Islet of Langerhans (tissue), 1 donor: ENCODE results near the gene OR8B4.
"Not testable (repeated sequence)": the region's sequence is repeated elsewhere in the genome, so short reads cannot be mapped to it uniquely, and the experiment has no call there.

Experiments used
- FAIRE-seq: peaks from one replicate; lab custom pipeline; 2011; peaks lifted over from hg19 to GRCh38; lab: Jason Lieb, UNC

The OR8B4 gene

DNA sequence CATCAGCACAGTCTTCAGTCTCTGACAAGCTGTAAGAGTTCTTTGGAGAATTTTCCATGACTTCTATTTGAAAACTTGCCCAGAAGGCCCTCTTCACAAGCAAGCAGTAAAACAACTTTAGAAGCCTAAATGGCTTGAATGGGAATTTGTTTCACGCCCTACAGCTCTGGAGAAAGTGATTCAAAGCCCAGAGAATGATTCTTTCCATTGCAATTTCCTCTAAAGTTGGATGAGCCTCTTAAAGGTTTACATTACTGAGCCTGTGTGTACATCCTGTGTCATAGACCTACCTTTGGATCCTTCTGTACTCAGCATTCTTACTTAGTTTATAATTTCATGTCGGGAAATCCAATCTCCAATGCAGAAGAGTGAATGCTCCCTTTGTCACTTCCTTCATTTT, 19.1 kb downstream of the OR8B4 start:
- no peak for FAIRE-seq

DNA sequence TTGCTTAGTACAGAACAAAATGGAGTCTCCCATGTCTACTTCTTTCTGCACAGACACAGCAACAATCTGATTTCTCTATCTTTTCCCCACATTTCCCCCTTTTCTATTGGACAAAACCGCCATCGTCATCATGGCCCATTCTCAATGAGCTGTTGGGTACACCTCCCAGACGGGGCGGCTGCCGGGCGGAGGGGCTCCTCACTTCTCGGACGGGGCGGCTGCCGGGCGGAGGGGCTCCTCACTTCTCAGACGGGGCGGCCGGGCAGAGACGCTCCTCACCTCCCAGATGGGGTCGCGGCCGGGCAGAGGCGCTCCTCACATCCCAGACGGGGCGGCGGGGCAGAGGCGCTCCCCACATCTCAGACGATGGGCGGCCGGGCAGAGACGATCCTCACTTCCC, 21.5 kb downstream of the OR8B4 start:
- FAIRE-seq = not testable (repeated sequence)

DNA sequence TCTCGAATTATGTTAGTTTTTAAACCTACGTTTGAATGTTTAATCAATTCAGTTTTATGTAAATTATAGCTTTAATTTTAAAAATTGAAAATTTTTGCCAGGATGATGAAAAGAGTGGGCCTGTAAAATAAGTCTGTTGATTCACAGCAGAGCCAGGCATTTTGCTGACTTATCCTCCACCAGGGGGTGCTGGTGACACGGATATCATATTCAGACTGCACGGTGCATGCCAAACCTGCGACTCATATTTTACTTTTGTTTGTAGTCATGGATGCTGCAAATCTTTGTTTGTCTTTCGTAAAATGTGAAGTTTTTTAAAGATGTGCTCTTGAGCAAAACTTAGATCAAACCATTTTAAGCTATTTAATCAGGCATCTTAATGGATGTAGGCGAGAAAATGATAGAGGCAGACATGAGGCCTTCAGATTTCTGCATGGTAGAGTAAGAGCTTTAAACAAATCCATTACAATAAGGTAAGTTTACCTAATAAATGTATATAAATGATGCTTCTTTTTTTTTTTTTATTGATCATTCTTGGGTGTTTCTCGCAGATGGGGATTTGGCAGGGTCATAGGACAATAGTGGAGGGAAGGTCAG, 22.2 kb downstream of the OR8B4 start:
- FAIRE-seq = no peak

DNA sequence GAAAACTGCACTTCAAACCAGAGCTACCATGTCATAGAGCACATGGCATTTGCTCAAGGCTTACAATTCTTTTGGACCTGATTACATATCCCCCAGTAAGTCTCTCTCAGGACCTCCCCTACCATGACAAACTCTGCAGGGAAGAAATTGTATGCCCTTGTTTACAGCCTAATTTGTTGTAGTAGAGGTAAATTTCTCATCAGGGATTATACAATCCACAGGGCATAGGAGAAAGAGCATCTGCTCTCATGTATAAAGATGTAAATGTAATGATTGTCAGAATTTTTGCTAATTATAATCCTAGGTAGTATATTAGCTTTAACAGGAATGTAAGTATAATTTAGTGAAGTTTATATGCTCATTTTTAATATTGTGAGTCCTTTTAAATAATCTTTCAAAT, 25.7 kb downstream of the OR8B4 start, which contains the start of gene OR8B3:
OR8B3 (minus strand) TSS at position 101 of the 400 bp plus-strand sequence. CDS start 1,673 bp downstream, outside the sequence.
- FAIRE-seq = no peak

DNA sequence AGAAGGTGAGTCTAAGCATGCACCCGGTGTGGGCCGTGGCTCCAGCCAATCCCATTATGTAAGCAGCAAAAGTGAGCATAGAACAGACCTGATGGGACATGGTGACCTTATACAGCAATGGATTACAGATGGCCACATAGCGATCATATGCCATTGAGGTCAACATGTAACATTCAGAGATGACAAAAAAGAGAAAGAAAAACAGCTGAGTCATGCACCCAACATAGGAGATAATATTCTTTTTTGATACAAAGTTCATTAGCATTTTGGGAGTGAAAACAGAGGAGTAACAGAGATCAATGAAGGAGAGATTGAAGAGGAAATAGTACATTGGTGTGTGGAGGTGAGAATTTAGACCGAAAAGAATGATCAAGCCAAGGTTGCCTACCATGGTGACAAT, 27.8 kb downstream of the OR8B4 start:
- FAIRE-seq = not testable (repeated sequence)

DNA sequence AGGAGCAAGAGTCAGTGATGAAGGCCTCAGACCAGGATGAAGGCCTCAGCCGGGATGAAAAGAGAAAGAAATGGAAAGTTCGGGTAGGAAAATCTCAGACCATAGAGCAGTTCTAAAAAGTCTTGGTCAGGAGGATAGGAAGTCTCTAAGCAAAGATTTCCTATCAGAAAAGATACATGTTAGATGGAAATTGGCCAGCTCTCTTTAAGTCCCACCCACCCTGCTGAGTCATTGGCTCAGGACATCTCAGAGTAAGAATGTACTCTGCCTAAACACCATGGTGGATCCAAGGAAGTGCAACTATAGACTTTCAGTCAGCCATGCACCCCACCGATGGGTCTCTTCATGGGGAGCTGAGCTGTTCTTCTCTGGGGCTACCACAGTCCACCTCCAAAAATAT, 30.3 kb downstream of the OR8B4 start:
- no peak for FAIRE-seq

DNA sequence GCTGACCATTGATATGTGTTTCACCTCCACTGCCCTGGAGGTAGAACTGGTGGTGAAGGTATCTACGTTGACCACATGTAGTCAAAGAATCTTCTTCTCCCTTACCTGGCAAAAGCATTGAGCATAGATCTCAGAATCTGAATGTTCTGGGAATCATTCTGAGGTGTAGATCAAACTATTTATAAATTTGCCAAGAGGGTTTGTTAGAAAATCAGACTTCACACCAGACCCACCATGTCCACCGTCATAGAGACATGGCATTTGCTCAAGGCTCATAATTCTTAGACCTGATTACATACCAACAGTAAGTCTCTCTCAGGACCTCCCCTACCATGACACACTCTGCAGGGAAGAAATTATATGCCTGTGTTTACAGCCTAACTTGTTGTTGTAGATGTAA, 40.3 kb downstream of the OR8B4 start, which contains the start of gene OR8B2:
OR8B2 (minus strand) TSS at position 101 of the 400 bp plus-strand sequence. CDS start 1,156 bp downstream, outside the sequence.
- no peak for FAIRE-seq

DNA sequence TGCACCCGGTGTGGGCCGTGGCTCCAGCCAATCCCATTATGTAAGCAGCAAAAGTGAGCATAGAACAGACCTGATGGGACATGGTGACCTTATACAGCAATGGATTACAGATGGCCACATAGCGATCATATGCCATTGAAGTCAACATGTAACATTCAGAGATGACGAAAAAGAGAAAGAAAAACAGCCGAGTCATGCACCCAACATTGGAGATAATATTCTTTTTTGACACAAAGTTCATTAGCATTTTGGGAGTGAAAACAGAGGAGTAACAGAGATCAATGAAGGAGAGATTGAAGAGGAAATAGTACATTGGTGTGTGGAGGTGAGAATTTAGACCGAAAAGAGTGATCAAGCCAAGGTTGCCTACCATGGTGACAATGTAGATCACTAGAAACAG, 41.8 kb downstream of the OR8B4 start:
- not testable (repeated sequence) for FAIRE-seq

DNA sequence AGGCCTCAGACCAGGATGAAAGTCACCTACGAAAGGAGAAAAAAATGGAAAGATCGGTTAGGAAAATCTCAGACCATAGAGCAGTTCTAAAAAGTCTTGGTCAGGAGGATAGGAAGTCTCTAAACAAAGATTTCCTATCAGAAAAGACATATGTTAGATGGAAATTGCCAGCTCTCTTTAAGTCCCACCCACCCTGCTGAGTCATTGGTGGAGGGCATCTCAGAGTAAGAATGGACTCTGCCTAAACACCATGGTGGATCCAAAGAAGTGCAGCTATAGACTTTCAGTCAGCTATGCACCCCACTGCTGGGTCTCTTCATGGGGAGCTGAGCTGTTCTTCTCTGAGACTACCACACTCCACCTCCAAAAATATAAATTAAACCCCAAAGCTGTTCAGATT, 44.1 kb downstream of the OR8B4 start:
- no peak for FAIRE-seq

DNA sequence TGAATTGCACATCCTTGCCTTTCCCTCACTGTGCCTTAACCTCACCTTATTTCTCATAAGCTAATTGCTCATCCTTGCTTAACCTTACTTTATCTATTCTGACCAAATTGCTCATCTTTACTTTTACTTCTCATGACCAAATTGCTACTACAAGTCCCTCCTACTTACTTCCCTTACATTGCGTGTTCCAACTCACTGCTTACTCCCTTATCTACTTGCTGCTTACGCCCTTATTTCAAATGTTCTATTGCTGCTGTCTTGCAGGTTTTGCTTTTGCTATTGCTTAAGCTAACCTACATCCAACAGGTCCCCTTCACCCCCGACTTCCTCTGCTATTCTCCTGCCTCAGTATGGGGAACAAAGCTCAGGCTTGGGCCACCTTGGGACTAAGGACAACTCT, 48.4 kb downstream of the OR8B4 start:
- FAIRE-seq = no peak
